NCI-H187 (cell line): Measurements from ENCODE around the gene FAM163B.

Experiments used
- DNase-seq, 2 experiments: peaks; one replicate each; lab custom pipeline; 2025; lab: John Stamatoyannopoulos, UW

The FAM163B gene

DNA sequence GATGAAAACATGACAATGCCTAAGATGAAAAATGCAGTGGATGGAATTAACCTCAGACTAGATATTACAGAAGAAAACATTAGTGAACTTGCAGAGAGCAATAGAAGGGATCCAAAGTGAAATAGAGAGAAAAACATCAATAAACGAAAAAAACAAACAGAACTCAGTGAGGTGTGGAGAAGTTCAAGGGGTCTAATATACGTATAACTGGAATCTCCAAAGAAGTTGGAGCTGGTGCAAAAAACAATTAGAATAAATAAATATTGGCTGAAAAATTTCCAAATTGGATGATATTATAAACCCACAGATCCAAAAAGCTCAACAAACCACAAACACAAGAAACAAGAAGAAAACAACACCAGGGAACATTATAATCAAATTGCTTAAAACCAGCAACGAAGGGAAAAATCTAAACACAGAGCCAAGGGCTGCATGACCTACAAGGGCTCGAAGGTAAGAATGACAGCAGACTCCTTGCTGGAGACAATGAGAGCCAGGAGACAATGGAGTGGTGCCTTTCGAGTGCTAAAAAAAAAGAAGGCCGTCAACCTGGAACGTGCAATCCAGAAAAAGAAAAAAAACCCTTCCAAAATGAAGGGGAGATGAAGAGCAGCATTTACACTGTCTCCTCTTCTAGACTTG is 11.8 kb downstream of the FAM163B start:
- no peak for DNase-seq

DNA sequence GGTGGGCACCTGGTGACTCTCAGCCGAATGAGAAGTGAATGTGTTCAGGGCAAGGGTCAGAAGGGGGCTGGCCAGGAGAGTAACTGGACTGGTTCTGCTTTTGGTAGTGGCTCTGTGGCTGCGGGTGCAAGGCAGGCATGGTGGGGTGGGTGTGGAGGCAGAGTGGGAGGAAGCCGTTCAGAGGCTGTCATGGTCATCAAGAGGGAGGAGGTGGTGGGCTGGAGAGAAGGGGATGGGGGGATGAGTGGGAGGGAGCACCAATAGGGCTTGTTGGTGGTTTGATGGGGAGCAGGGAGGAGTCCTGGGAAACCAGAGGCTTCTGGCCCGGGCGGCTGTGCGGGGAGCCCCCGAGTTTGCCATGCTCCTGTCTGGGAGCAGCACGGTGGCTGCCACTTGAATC is 13.3 kb downstream of the FAM163B start:
- DNase-seq, result no peak

DNA sequence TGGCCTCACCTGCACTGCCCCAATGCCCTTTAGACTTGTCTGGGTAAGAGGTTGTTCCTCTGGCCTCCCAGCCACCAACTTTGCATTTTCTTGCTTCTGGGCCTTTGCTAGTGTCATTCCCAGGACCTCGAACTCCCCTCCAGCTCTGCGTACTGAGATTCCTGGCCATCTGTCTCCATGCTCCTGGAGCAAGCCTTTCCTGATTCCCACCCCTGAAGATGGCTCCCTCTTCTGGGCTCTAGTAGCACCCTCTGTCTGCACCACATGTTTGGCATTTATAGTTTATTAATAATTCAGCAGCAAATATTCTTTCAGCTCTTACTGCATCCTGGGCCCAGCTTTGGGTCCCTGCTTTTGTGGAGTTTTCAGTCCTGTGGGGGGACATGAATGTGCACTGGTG is 14.9 kb downstream of the FAM163B start:
- DNase-seq, result no peak

DNA sequence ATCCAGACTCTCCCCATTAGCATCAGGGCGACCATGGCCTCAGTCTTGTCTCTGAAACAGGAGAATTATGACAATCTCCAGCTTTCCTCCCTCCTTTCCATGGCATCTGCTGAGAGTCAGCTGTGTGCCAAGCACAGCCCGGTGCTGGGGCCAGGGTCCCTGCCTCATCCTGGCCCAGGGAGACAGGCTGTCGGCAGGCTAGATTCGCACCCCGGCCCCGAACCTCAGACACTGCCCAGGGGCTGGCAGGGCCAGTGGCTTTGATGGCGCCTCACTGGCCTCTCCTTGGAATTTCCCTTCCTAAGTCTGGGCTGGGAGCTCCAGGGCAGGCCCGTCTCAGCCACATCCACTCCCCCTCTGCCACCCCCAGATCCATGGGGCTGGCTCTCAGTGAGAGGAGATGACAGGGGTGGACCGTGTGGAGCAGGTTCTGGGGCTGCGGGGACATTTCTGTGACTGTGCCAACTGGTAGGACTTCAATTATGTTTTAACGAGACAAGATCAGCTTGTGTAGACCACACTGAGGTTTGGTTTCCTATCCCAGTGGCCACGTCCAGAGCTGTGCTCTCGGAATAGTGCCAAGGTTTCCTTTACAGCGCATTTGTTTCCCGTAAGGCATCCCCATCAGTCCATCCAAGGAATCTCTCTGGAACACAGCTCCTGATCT is 15.5 kb downstream of the FAM163B start:
- no peak for DNase-seq

DNA sequence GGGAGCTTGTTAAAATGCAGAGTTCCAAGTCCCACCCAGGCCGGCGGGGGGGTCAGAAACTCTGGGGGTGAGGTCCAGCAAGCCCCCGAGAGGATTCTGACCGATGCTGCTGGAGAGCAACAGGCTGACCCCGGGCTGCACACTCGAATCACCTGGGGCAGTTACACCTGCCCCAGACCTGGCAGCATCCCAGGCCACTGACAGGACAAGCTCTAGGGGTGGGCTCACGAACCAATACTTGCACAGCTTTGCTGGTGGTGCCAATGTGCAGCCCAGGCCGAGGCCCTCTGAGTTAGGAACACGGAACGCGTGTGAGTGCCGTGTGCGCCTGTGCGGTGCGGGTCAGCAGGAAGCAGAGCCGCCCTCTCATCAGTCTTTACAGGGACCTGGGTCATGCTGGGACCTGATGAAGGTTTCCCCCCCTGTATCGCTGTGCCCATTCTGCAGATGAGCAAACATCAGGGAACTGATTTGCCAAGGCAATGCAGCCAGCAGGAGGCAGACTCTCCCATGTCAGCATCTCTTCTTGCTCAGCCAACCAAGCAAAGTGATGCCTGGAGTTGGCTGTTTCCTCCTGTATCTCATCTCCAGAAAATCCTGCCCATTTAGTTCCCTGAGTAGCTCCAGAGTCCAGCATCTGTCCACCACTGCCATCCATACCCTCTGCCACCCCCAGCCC is 16.3 kb downstream of the FAM163B start:
- no peak for DNase-seq

DNA sequence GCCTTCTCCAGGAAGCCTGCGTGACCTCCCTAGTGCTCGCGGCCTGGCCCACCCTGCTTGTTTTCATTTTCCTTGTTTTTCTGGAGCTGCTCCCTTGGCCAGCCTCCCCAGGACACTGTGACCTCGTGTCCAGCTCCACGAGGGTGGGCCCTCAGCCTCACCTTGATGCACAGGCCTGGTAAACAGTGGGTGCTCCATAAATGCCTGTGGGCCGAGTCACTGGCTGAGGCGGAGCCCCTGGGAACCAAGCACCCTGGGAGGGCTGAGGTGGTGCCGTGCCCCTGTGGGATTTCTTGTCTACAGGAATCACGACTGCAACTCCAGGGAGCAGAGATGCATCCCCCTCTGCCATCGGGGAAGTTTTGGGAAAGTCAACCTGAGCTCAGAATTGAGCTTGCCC is 17.2 kb downstream of the FAM163B start:
- no peak for DNase-seq

DNA sequence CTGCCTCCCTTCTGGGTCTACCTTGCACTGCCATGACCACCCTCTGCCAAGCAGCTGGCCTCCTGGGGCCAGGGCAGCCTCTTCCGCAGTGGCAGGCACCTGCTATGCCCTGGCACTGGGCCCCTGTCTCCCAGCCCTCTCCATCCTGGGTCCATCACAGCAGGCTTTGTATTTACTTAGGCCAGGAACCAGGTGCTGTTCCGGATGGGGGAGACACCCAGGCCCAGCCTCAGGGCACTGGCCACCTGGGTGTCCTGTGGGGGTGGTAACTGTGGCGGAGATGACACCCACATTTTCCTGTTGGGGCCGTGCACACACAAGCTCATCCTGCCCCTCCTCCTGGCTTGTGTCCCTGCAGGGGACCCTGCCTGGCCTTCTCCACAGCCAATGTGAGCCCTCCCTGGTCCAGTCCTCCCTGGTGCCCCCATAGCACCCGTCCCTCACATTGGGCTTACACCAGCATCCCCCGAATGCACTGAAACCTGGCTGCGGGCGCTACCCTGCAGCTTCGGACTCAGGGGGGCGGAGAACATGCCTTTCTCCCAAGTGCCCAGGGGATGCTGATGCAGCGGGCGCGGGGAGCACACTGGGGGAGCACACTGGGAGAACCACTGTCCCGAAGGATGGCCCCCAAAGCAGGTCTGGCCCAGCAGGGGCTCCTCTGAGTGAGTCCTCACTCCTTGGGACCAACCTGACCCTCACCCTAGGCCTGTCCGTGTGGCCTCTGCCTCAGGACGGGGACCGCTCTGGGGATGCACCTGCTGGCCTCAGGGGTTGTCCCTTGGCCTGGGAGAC is 17.9 kb downstream of the FAM163B start:
- no peak for DNase-seq

DNA sequence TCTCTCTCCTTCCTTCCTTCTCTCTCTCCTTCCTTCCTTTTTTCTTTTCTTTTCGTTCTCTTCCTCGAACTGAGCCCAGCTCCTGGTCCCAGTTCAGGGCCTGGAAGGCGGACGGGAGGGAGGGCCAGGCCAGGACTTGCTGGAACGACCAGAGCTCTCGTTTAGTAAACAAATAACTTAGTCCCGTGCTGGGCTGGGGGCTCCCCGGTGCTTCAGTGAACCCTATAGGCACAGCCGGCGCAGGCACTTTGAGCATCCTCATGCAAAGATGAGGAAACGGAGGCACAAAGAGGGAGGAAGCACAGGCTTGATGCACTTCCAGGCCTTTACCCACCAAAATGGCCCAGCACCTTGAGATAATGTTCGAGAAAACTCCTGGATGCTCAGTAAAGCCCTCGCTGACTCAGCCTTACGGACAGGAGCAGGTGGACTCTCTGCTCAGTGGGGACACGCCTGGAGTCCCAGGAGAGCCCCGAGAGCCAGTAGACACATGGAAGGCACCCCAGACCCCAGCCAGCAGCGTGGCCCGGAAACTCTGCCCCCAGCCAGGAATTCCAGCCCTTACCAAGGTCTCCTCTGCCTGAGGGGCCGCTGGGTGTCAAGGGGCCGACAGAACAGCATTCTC is 18.8 kb downstream of the FAM163B start:
- DNase-seq, result no peak

DNA sequence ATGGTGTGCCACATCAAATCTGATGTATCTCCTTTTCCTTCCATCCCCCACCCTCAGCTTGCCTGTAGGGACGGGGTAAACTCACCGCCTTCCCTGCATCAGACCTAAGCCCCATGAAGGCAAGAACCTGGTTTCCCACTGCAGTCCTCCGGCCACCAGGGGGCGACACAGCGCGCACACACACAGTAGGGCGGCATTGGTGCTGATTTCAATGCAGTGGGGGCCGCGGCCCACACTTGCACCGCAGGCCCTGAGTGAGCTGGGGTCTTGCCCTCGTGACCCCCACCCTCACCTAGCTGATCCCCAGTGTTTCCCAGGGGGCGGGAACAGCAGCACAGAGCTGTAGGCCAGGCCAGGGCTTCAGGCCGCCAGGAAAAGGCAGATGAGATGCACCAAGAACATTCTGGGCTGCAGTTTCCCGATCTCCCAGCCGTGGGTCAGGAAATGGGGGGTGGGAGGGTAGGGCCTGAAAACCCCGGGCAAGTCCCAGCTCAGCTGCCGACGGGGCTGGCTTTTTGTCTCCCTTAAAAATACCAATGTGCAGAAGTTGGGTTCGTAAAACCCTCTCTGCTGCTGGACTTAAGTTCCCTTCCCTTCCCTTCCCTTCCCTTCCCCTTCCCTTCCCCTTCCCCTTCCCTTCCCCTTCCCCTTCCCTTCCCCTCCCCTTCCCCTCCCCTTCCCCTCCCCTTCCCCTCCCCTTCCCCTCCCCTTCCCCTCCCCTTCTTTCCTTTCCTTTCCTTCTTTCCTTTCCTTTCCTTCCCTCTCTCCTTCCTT is 19.5 kb downstream of the FAM163B start:
- no peak for DNase-seq

DNA sequence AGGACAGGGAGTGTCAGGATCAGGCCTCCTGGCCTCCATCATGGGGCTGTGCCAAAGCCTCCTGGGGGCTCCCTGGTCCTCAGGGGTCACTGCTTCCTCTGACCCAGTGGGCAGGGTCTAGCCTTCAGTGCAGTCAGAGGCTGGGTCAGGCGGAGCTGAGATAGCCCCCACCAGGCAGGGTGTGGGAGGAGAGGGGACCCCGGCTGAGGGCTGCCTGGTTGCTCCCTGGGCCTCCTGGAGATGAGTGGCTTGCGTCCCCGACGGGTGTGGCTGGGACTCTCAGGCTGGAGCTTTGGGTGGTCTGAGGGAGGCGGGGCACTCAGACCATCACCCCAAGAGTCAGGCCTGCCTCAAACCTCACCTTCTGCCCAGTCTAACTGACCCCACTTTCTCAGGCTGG is 21.7 kb downstream of the FAM163B start:
- DNase-seq, result no peak

DNA sequence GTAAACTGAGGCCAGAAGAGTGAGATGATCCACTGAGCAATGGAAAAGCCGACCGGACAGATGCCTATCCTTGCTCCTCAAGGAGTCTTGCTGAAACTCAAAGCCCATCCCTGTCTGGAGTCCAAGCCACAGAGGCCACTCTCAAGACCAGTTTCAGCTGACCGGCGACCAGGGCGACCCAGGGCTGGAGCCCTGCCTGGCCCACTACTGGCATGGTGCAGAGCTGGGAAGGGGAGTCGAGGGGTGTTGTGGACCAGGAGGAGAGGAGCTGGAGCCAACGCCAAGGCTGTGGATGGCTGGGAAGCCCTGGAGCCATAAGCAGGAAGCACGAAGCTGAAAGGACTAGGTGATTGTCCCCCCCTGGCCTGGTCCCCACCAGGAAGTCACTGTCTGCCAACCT is 22.1 kb downstream of the FAM163B start:
- no peak for DNase-seq

DNA sequence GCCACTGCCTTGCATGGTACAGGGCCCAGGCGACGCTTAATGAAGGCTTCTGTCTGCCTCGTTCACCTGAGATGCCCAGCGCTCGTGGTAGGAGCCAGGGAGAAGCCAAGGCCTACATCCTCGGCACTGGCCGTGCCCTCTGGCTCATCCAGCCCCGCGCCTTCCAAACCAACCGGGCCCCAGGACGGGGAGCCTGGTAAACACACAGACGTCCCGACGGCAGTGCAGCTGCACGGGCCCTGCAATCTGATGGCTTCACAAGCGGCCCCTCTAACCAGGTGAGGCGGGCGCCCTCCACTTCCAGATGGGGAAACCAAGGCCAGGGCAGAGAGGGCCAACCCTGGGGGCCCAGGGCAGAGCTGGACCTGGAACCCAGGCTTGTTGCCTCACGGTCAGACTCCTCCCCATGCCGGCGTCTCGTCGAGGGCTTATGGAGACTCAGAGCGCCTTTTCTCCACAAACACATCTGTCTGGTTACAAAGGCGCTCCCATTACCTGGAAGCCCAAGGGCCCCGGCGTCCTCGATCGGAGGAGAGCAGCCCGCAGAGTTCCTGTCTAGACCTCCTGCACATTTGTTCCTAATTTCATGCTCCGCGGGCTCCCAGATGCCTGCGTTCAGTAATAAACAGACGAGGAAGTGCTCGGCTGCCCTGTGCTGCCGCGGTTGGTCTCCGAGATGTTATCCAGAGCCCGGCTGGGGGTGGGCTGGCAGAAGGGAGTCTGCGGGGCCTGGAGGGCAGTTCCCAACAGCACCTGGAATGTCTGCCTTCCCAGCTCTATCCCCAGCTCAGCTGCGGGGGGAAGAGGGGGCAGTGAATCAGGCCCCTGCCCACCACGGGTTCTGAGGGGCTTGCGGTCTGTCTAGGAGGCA is 23.5 kb downstream of the FAM163B start:
- DNase-seq, result no peak

DNA sequence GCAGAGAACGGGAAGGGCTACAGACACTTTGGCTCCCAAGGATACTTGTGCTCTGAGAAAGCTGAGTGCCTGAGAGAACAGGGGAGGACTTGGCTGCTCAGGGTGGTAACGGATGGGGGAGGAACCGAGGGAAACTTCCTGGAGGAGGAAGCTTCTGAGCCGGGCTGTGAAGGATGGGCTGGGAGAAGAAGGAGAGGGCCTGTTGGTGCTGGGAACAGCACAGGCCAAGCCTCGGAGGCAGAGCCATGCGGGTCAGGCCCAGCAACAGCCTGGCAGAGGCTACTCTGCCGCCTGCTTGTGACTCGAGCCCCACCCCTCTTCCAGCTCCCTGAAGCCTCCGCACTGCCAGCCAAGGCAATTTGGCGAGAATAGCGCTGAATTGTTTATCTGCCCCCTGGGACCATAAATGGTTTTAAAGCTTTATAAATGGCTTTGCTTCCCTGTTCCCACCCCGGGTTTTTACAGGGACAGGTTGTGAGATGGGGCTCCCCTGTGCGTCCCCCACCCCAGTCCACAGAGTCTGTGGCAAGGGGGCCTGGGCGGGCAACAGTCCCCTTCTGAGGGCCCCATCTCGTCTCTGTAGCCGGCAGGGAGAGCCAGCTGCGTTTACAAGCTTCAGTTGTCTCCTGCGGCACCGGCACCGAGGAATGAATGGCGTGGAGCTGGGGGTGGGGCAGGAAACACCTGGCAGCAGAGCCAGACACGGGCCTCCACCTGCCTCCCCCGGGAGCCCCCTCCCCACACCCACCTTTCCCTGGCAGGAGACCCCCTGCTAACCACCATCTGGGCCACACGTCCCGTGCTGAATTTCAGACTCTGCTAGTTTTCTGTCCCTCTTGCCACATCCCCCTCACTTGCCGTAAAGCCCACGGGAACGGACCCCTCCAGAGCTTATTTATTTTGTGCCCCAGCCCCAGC is 24.4 kb downstream of the FAM163B start:
- DNase-seq, result peak; percentile 71 to 89

DNA sequence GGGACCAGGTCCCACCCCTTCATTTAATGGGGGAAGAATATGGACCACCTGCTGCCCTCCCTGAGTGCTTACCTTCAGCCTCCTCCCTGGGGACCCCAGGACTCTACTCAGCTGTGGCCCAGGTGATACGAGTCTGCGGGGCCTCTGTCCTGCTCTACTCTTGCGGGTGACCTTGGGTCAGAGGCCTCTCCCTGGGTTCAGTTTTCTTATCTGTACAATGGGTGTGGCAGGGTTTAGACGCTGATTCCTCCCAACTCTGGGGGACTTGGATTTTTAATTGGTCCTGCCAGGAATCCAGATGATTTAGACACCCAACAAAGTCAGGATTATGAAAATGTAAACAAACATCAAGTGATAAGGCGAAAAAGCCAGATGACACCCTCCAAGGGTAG is 25.0 kb downstream of the FAM163B start:
- no peak for DNase-seq

DNA sequence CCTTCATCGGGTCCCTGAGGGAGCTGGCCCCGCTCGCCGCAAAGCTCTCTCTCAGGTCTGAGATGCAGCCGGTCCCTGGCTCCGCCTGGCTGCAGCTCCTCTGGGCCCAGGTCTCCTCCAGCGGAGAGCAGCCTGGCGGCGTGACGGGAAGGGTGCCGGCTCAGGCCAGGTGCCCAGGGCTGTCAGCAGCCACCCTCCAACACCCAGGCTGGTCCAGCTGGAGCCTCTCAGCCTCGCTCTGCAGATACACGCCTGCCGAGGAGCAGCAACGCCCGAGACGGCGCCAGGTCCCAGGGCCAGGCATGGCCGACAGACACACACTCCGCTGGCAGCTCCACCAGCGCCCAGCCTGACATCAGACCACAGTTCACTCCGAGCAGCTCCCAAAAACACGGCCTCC is 25.6 kb downstream of the FAM163B start:
- no peak for DNase-seq

DNA sequence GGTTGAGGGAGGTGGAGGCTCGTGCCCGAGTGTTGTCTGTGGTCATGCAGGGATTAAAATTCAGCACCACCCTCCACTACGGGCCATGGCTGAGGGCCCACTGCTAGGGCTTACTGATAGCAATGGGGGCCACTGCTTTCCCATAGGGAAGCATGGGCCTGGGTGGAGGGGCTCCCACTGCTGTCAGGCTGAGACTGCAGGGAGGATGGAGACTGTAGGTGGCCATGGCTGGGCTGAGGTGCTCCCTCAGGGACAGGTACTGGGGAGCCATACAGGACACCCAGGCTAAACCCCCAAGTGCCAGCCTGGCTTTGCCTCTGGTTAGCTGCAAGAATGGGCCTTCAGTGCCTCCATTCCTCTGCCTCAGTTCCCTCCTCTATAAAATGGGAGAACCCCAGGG is 26.1 kb downstream of the FAM163B start:
- no peak for DNase-seq

DNA sequence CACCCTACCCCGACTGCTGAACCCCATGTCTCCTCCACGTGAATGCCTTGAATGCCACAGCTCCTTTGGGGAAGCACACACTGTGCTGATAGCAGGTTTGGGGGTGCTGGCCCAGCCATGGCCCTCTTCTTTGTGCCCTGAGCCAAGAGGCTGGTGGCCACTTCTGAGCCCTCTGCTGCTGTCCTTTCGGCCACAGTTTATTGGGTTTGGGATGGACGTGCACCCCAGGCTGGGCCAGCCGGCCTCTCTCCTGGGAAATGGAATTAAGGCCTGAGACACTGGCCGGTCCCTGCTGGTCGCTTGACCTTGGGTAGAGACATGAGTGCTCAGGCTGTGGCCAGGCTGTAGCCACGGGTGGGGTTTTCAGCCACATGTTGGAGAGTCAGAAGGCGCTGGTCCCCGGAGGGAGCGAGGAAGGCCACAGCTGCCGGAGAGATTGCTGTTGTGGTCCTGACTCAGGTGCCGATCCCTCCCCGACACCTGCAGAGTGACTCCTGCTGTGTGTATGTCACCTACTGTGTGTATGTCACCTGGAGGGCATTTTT is 26.6 kb downstream of the FAM163B start:
- DNase-seq, result no peak

DNA sequence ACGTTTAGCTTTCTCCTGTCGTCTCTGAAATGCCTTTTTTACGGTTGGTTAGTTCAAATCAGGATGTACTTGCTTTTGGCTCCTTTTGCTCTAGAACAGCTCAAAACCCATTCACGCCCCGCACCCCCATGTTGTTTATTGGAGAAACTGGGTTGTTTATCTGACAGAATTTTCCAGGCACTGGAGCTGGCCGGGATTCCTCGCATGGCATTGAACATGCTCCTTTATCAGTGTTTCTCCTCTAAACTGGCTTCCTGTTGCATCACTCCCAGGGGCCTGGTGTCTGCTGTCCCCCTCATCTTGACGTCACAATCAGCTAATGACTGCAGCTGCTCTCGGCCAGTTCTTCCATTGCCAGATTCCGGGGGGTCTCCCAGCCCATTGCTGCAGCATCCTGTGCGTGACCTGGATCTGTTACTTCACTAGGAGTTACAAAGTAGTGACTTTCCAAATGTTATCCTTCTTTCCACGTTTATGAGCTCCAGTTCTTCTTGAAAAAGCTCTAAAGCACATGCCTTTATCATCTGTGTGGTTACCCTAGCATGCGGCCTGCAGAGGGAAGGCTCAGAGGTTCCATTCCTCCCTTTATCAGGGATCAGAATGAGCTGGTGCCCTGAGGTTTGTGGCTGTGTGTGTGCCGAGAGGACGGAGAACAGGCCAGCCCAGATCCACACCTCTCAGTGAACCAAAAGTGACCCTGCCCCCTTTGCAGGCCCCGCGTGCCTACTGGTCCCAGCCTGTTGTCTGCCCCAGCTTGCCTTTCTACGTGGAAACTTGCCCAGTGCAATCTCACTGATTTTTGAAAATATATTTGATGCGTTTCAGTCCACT is 27.5 kb downstream of the FAM163B start:
- no peak for DNase-seq
